ENCODE measurements around the gene RNF181.

DNA sequence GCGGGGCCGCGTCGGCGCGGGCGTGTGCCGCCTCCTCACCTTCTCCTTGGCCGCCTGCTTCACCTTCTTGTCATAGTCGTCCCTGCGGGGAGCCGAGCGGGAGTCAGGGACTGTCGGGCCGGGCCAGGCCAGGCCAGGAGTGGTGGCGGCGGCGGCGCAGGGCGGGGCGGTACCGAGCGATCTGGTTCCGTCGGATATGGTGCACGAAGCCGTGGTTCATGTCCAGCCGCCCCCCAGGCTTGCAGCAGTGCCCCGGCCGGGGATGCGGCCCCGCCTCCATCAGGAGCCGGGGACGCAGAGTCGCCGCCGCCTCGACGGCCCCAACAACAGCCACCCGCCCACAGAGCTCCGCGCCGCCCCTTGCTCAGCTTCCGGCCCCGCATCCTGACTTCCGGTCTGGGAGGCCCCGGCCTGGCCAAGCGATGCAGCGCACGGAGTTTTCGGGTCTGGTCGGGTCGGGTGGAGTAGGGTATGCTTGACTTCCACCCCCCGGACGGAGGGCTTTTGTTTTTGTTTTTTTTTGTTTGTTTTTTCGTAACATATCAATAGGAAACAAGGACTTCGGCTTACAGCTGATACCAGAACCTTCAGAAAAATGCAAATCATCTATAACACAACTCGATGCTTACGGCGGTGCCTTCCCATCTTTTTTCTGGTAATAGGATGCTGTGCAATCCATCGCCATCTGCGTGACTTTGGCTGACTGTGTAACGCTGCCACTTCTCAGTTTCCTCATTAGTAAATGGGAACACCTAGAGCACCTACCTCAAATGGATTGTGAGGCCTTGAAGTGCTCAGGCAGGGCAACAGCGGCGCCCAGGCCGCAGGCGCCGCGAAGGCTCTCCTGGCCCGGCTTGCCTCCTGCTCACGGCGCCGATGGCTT is 16.4 kb downstream of the RNF181 start, which contains the start of gene C2orf68:
- TF ChIP-seq POLR2AphosphoS5 (IDR thresholded peaks at IDR 0.05; ENCODE audit: low read depth, low read length) (peak; percentile 96), SIN3A (IDR thresholded peaks at IDR 0.05; ENCODE audit: borderline replicate concordance, insufficient read depth, low read depth, low read length) (no peak; the same call in 1 of the 2 replicates), TCF7L2 (IDR thresholded peaks at IDR 0.05; ENCODE audit: low read depth, low read length) (no peak)
- TF ChIP-seq, protein P1, sequence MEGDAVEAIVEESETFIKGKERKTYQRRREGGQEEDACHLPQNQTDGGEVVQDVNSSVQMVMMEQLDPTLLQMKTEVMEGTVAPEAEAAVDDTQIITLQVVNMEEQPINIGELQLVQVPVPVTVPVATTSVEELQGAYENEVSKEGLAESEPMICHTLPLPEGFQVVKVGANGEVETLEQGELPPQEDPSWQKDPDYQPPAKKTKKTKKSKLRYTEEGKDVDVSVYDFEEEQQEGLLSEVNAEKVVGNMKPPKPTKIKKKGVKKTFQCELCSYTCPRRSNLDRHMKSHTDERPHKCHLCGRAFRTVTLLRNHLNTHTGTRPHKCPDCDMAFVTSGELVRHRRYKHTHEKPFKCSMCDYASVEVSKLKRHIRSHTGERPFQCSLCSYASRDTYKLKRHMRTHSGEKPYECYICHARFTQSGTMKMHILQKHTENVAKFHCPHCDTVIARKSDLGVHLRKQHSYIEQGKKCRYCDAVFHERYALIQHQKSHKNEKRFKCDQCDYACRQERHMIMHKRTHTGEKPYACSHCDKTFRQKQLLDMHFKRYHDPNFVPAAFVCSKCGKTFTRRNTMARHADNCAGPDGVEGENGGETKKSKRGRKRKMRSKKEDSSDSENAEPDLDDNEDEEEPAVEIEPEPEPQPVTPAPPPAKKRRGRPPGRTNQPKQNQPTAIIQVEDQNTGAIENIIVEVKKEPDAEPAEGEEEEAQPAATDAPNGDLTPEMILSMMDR (IDR thresholded peaks at IDR 0.05) = no peak
- TF ChIP-seq, protein P2, sequence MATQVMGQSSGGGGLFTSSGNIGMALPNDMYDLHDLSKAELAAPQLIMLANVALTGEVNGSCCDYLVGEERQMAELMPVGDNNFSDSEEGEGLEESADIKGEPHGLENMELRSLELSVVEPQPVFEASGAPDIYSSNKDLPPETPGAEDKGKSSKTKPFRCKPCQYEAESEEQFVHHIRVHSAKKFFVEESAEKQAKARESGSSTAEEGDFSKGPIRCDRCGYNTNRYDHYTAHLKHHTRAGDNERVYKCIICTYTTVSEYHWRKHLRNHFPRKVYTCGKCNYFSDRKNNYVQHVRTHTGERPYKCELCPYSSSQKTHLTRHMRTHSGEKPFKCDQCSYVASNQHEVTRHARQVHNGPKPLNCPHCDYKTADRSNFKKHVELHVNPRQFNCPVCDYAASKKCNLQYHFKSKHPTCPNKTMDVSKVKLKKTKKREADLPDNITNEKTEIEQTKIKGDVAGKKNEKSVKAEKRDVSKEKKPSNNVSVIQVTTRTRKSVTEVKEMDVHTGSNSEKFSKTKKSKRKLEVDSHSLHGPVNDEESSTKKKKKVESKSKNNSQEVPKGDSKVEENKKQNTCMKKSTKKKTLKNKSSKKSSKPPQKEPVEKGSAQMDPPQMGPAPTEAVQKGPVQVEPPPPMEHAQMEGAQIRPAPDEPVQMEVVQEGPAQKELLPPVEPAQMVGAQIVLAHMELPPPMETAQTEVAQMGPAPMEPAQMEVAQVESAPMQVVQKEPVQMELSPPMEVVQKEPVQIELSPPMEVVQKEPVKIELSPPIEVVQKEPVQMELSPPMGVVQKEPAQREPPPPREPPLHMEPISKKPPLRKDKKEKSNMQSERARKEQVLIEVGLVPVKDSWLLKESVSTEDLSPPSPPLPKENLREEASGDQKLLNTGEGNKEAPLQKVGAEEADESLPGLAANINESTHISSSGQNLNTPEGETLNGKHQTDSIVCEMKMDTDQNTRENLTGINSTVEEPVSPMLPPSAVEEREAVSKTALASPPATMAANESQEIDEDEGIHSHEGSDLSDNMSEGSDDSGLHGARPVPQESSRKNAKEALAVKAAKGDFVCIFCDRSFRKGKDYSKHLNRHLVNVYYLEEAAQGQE (IDR thresholded peaks at IDR 0.05; ENCODE audit: insufficient read depth in 1 of 2, low read depth in 2 of 2, low read length in 1 of 2) = no peak

Data from Panc1 (cell line).